Measurements from ENCODE around the gene CLMP. TPM values are rescaled to one million over a fixed set of nuclear protein-coding genes. Genes with fewer than 3 reads are reported as not detected.
A peak's percentile ranks its signal among the peaks of the same experiment; 100 is the strongest.

Gene CLMP
- total RNA-seq, 1 donor from 2014 or later, result 6.6 TPM

DNA sequence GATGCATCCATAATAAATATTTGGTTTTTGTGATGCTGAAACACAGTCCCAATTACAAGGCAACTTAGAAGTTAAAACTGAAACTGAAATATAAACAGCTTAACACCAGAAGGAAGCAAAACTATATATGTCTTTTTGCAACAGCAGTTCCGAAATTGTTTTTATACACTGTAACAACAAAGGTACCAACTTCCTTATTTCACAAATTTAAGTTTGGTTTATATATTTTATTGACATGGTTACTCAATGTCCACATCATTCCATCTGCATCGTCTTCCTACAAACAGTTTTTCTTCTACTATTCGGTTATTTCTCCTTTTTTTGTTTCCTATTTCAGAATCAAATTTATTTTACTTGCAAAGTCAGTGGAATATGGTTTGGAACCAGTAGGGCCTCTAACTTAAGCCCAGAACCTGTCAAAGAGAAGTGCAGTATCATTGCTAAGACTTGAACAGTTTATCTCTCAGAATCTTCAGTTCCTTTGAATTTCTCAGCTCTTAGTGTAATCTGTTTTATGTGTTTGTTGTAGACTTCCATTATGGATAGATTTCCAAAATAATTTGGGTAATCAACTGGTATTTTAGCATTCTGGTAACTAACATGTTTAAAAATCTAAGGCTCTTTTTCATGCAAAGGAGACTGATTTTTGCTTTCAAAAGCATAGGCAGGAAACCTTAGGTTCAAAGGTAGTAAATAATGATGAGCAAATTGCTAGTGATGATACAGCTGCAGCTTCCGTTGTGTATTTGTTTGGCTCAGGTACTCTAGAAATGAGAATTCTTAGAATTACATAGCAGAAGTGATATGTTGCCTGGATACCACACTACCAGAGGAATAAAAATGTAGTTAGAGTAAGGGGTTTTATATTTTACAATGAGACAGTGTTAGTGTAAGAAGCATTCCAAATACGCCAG is 124.9 kb downstream of the CLMP start:
- Mint-ChIP-seq H3K4me3 (ENCODE audit: unreplicated experiment) (no peak overlapping the region), H3K27ac (ENCODE audit: unreplicated experiment) (no peak overlapping the region), H3K27me3 (ENCODE audit: low read depth) (no peaks in the 10 kb centered on the region), H3K9me3 (ENCODE audit: low read depth) (no peaks in the 10 kb centered on the region), H3K4me1 (ENCODE audit: low read depth) (peaks cover 14% of the 10 kb centered on the region), H3K36me3 (ENCODE audit: low read depth) (no peaks in the 10 kb centered on the region)
- TF ChIP-seq, protein P1, sequence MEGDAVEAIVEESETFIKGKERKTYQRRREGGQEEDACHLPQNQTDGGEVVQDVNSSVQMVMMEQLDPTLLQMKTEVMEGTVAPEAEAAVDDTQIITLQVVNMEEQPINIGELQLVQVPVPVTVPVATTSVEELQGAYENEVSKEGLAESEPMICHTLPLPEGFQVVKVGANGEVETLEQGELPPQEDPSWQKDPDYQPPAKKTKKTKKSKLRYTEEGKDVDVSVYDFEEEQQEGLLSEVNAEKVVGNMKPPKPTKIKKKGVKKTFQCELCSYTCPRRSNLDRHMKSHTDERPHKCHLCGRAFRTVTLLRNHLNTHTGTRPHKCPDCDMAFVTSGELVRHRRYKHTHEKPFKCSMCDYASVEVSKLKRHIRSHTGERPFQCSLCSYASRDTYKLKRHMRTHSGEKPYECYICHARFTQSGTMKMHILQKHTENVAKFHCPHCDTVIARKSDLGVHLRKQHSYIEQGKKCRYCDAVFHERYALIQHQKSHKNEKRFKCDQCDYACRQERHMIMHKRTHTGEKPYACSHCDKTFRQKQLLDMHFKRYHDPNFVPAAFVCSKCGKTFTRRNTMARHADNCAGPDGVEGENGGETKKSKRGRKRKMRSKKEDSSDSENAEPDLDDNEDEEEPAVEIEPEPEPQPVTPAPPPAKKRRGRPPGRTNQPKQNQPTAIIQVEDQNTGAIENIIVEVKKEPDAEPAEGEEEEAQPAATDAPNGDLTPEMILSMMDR (IDR thresholded peaks at IDR 0.05), result no peak
- no peak for DNase-seq (ENCODE audit: low spot score)

DNA sequence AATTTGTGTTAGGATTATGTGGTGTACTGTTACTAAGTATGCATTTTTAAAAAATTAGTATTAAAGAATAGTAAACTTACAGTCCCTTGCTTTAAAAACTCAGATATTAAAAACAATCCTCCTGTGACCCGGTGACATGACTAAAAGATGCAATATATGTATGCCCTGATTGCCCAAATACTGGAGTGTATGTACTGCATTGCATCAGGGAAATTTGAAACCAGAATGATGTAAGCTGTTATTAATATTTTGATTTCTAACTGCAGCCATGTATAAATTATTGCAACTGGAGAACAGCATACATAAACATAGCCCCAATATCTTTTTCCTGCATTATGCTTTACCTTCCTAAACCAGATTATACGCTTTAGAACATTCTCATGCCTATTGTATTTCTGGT is 129.4 kb downstream of the CLMP start:
- Mint-ChIP-seq H3K4me1 (ENCODE audit: low read depth) (peaks cover 39% of the 10 kb centered on the region), H3K27ac (ENCODE audit: unreplicated experiment) (peak overlapping the region; percentile 100)
- DNase-seq (ENCODE audit: low spot score), result no peak

GRCh38 chr11:123063826-123064657 is 131.0 kb downstream of the CLMP start:
- TF ChIP-seq, protein P1 (IDR thresholded peaks at IDR 0.05), result no peak
- peaks cover 52% of the 10 kb centered on the region for H3K4me1 Mint-ChIP-seq (ENCODE audit: low read depth)
- H3K36me3 Mint-ChIP-seq (ENCODE audit: low read depth), result peaks cover 26% of the 10 kb centered on the region
- no peak for DNase-seq (ENCODE audit: low spot score)
- H3K9me3 Mint-ChIP-seq (ENCODE audit: low read depth), result no peaks in the 10 kb centered on the region
- peak overlapping the region; percentile 97 for H3K4me3 Mint-ChIP-seq (ENCODE audit: unreplicated experiment)
- H3K27ac Mint-ChIP-seq (ENCODE audit: unreplicated experiment), result peak overlapping the region; percentile 100
- H3K27me3 Mint-ChIP-seq (ENCODE audit: low read depth), result no peaks in the 10 kb centered on the region

More for the DNA sequence above, 129.4 kb downstream of the CLMP start:
- Mint-ChIP-seq H3K36me3 (ENCODE audit: low read depth) (peaks cover 10% of the 10 kb centered on the region), H3K27me3 (ENCODE audit: low read depth) (no peaks in the 10 kb centered on the region), H3K4me3 (ENCODE audit: unreplicated experiment) (no peak overlapping the region), H3K9me3 (ENCODE audit: low read depth) (no peaks in the 10 kb centered on the region)
- TF ChIP-seq, protein P1 (IDR thresholded peaks at IDR 0.05), result no peak

GRCh38 chr11:123062892-123063825 is 131.9 kb downstream of the CLMP start:
- Mint-ChIP-seq H3K4me1 (ENCODE audit: low read depth) (peaks cover 61% of the 10 kb centered on the region), H3K36me3 (ENCODE audit: low read depth) (peaks cover 34% of the 10 kb centered on the region)

More at GRCh38 chr11:123062892-123063825, 131.9 kb downstream of the CLMP start:
- Mint-ChIP-seq H3K9me3 (ENCODE audit: low read depth) (no peaks in the 10 kb centered on the region), H3K4me3 (ENCODE audit: unreplicated experiment) (peak overlapping the region; percentile 97), H3K27me3 (ENCODE audit: low read depth) (no peaks in the 10 kb centered on the region), H3K27ac (ENCODE audit: unreplicated experiment) (peak overlapping the region; percentile 100)
- no peak for DNase-seq (ENCODE audit: low spot score)
- TF ChIP-seq, protein P1 (IDR thresholded peaks at IDR 0.05), result no peak

All from chondrocyte (in vitro differentiated cells).